ENCODE data around the gene BCL6B. TPM values are rescaled to one million over a fixed set of nuclear protein-coding genes. Genes with fewer than 3 reads are reported as not detected.

BCL6B gene
- total and polyA plus RNA-seq, 8 donors, result 1.3 to 3.8 (median 2.3) TPM

DNA sequence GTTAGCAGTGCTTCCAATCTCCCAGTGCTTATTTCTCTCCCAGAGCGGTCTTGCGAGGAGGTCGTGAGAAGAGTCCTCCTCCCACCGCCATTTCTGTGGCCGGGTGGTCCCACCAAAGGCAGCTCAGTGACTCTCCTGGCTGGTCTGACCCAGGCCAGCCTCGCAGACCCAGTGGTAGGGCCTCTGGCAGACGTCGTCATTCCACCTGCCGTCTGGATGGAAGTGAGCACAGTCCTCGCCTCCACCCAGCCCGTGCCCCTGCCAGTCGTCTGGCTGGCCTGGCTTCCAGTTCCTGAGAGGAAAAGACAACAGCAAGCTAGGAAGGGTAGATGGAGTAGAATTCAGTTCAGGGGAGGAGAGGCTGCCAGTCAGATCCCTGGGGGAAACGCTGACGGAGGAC, 52.1 kb downstream of the BCL6B start:
- intact Hi-C loops (cut with DNase I), result no loop called here
- FAIRE-seq, result no peak
- peak in 1 of 6 donors; percentile 21 for DNase-seq
- Histone ChIP-seq H3K27ac (no peak overlapping the region), H3K4me3 (no peak overlapping the region), H3K36me3 (no peaks in the 10 kb centered on the region), H3K9me3 (no peaks in the 10 kb centered on the region), H3K27me3 (no peaks in the 10 kb centered on the region), H3K4me1 (no peaks in the 10 kb centered on the region)
- TF ChIP-seq, protein P1, sequence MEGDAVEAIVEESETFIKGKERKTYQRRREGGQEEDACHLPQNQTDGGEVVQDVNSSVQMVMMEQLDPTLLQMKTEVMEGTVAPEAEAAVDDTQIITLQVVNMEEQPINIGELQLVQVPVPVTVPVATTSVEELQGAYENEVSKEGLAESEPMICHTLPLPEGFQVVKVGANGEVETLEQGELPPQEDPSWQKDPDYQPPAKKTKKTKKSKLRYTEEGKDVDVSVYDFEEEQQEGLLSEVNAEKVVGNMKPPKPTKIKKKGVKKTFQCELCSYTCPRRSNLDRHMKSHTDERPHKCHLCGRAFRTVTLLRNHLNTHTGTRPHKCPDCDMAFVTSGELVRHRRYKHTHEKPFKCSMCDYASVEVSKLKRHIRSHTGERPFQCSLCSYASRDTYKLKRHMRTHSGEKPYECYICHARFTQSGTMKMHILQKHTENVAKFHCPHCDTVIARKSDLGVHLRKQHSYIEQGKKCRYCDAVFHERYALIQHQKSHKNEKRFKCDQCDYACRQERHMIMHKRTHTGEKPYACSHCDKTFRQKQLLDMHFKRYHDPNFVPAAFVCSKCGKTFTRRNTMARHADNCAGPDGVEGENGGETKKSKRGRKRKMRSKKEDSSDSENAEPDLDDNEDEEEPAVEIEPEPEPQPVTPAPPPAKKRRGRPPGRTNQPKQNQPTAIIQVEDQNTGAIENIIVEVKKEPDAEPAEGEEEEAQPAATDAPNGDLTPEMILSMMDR (IDR thresholded peaks at IDR 0.05), result no peak
- no peak for ATAC-seq
- 66 to 68% methylated on average over 14 of the region's 14 CpGs for WGBS, 2 donors

DNA sequence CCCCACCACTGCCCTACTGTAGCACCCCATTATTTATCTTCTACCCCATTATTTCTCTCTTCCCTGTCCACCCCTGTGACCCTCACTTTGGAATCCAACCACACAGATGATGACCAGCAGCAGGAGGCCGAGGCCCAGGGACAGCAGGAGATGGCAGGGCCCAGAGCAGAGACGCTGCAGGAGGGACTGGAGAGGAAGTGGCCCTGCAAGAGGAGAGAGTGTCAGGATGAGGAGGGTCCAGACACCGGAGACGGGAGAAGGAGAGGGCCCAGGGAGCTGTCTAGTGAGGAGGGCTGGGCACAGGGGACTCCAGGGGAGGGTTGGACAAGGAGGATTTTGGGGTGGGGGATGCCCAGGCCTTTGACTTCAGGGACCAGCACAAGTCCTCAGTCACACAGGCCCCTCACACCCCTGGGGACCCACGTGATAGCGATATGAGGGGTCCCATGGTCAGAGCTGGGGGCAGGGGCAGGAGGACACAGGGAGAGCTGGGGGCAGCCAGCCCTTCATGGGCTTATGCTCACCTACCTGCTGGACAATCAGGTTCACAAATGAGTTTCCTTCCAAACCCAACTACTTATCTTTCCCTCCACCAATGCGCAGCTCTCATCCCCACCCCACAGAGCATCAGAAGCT, 55.2 kb downstream of the BCL6B start:
- intact Hi-C loops (cut with DNase I), result no loop called here
- Histone ChIP-seq H3K27me3 (no peaks in the 10 kb centered on the region), H3K4me1 (no peaks in the 10 kb centered on the region), H3K27ac (no peak overlapping the region), H3K36me3 (no peaks in the 10 kb centered on the region), H3K4me3 (no peak overlapping the region), H3K9me3 (no peaks in the 10 kb centered on the region)
- TF ChIP-seq, protein P1 (IDR thresholded peaks at IDR 0.05), result no peak
- ATAC-seq (no peak), DNase-seq (peak in 1 of 6 donors; percentile 37), FAIRE-seq (no peak)
- 76 to 80% methylated on average over 7 of the region's 7 CpGs for WGBS, 2 donors

DNA sequence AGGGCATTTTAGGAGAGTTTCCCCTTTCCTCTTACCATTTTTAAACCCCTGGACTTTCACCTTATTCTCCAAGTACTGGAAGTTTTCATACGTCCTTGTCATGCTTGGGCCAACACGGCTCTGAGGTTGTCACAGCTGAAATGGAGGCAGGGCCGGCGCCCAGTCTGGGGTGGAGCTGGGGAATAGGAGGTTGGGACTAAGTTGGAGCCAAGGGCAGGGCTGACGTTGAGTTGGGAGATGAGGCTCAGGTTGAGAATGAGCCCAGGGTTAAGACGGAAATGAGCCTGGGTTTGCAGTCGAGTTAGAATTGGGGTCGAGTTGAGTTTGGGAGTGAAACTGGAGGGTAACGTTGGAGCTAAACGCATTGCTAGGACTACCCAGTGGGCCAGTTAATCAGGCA, 55.9 kb downstream of the BCL6B start:
- no peak for ATAC-seq
- TF ChIP-seq, protein P1 (IDR thresholded peaks at IDR 0.05), result no peak

More for the DNA sequence above, 55.9 kb downstream of the BCL6B start:
- WGBS, 2 donors, result 65 to 76% methylated on average over 10 of the region's 10 CpGs
- no peak for FAIRE-seq
- no peaks in the 10 kb centered on the region for H3K4me1 ChIP-seq
- H3K27ac ChIP-seq, result no peak overlapping the region
- H3K9me3 ChIP-seq, result no peaks in the 10 kb centered on the region
- intact Hi-C loops (cut with DNase I), result no loop called here
- H3K36me3 ChIP-seq, result no peaks in the 10 kb centered on the region
- H3K4me3 ChIP-seq, result no peak overlapping the region
- H3K27me3 ChIP-seq, result no peaks in the 10 kb centered on the region
- peak in 1 of 6 donors; percentile 9 for DNase-seq

Other genes starting within 250 kb of the BCL6B start
- gene FBXO39, start 246.8 kb upstream of the BCL6B start, total RNA-seq, result under 1 TPM in 1 of 6 donors, not detected in 5; 0.28 TPM
- under 1 TPM in 1 of 2 donors, not detected in 1; 0.21 TPM for gene FBXO39, start 246.8 kb upstream of the BCL6B start, polyA plus RNA-seq
- under 1 TPM in 1 of 6 donors, not detected in 5; 0.28 TPM for gene TEKT1, start 191.3 kb upstream of the BCL6B start, total RNA-seq
- under 1 TPM in 1 of 2 donors, not detected in 1; 0.07 TPM for gene TEKT1, start 191.3 kb upstream of the BCL6B start, polyA plus RNA-seq
- gene ALOX12, start 27.0 kb upstream of the BCL6B start, total RNA-seq, result not detected
- not detected for gene ALOX12, start 27.0 kb upstream of the BCL6B start, polyA plus RNA-seq
- gene RNASEK, start 10.4 kb upstream of the BCL6B start, total RNA-seq, result 100 to 1,000 TPM in 1 of 6 donors, 10 to 100 TPM in 5; 49.3 to 107 (median 73.4) TPM
- 100 to 1,000 TPM; 164 to 323 TPM for gene RNASEK, start 10.4 kb upstream of the BCL6B start, polyA plus RNA-seq
- gene SLC16A13, start 13.0 kb downstream of the BCL6B start, total RNA-seq, result 1 to 10 TPM in 4 of 6 donors, under 1 TPM in 2; 0.74 to 2.5 (median 1.2) TPM
- 1 to 10 TPM; 1.4 to 3.0 TPM for gene SLC16A13, start 13.0 kb downstream of the BCL6B start, polyA plus RNA-seq
- 1 to 10 TPM in 5 of 6 donors, under 1 TPM in 1; 0.61 to 4.3 (median 2.6) TPM for gene SLC16A11, start 21.0 kb downstream of the BCL6B start, total RNA-seq
- gene SLC16A11, start 21.0 kb downstream of the BCL6B start, polyA plus RNA-seq, result 10 to 100 TPM in 1 of 2 donors, 1 to 10 TPM in 1; 7.5 to 17.3 TPM
- gene CLEC10A, start 57.2 kb downstream of the BCL6B start, total RNA-seq, result 1 to 10 TPM in 3 of 6 donors, under 1 TPM in 2, not detected in 1; 0.28 to 3.6 (median 2.6) TPM
- 1 to 10 TPM in 1 of 2 donors, under 1 TPM in 1; 0.80 to 1.3 TPM for gene CLEC10A, start 57.2 kb downstream of the BCL6B start, polyA plus RNA-seq
- gene ASGR2, start 91.8 kb downstream of the BCL6B start, total RNA-seq, result under 1 TPM in 4 of 6 donors, not detected in 2; 0.29 to 0.63 (median 0.36) TPM
- under 1 TPM; 0.46 to 0.80 TPM for gene ASGR2, start 91.8 kb downstream of the BCL6B start, polyA plus RNA-seq
- under 1 TPM in 5 of 6 donors, not detected in 1; 0.28 to 0.75 (median 0.47) TPM for gene ASGR1, start 156.3 kb downstream of the BCL6B start, total RNA-seq
- 1 to 10 TPM; 1.2 to 2.6 TPM for gene ASGR1, start 156.3 kb downstream of the BCL6B start, polyA plus RNA-seq
- gene DLG4, start 196.8 kb downstream of the BCL6B start, total RNA-seq, result 10 to 100 TPM in 1 of 6 donors, 1 to 10 TPM in 5; 2.8 to 11.3 (median 5.0) TPM
- gene DLG4, start 196.8 kb downstream of the BCL6B start, polyA plus RNA-seq, result 10 to 100 TPM; 16.1 to 19.8 TPM
- gene ACADVL, start 196.9 kb downstream of the BCL6B start, total RNA-seq, result 100 to 1,000 TPM; 447 to 715 (median 568) TPM
- gene ACADVL, start 196.9 kb downstream of the BCL6B start, polyA plus RNA-seq, result 1,000 to 10,000 TPM; 2,446 to 3,251 TPM
- gene DVL2, start 211.5 kb downstream of the BCL6B start, total RNA-seq, result 10 to 100 TPM in 5 of 6 donors, 1 to 10 TPM in 1; 9.6 to 26.9 (median 13.7) TPM
- 10 to 100 TPM; 17.6 to 26.4 TPM for gene DVL2, start 211.5 kb downstream of the BCL6B start, polyA plus RNA-seq
- 10 to 100 TPM in 4 of 6 donors, 1 to 10 TPM in 2; 7.0 to 19.8 (median 11.4) TPM for gene PHF23, start 216.4 kb downstream of the BCL6B start, total RNA-seq
- 10 to 100 TPM; 11.4 to 23.3 TPM for gene PHF23, start 216.4 kb downstream of the BCL6B start, polyA plus RNA-seq
- gene GABARAP, start 219.4 kb downstream of the BCL6B start, total RNA-seq, result 100 to 1,000 TPM; 231 to 346 (median 294) TPM
- gene GABARAP, start 219.4 kb downstream of the BCL6B start, polyA plus RNA-seq, result 100 to 1,000 TPM; 520 to 639 TPM
- 10 to 100 TPM; 42.0 to 75.2 (median 53.8) TPM for gene CTDNEP1, start 228.7 kb downstream of the BCL6B start, total RNA-seq
- 10 to 100 TPM; 47.4 to 67.9 TPM for gene CTDNEP1, start 228.7 kb downstream of the BCL6B start, polyA plus RNA-seq
- gene ELP5, start 229.2 kb downstream of the BCL6B start, total RNA-seq, result 10 to 100 TPM; 11.7 to 27.1 (median 19.5) TPM
- gene ELP5, start 229.2 kb downstream of the BCL6B start, polyA plus RNA-seq, result 10 to 100 TPM; 14.1 to 41.1 TPM
- 10 to 100 TPM; 49.1 to 89.7 (median 62.7) TPM for gene CLDN7, start 239.4 kb downstream of the BCL6B start, total RNA-seq
- gene CLDN7, start 239.4 kb downstream of the BCL6B start, polyA plus RNA-seq, result 10 to 100 TPM; 55.7 to 69.1 TPM